ENCODE results near the gene LYPLA2. TPM values are rescaled to one million over a fixed set of nuclear protein-coding genes. Genes with fewer than 3 reads are reported as not detected.

Gene LYPLA2
- total and polyA plus RNA-seq, 2 experiments from 2014 or later = 102 to 204 TPM

- no peak for TF ChIP-seq REST (IDR thresholded peaks at IDR 0.05; ENCODE audit: unreplicated experiment)
- no peak for TF ChIP-seq JUNB (IDR thresholded peaks at IDR 0.05; ENCODE audit: unreplicated experiment)
- no peak for TF ChIP-seq ZNF114 (CRISPR knock-in tag; IDR thresholded peaks at IDR 0.05)
- TF ChIP-seq ZNF462 (CRISPR knock-in tag; IDR thresholded peaks at IDR 0.05) = no peak
- TF ChIP-seq EZH2 (IDR thresholded peaks at IDR 0.05; ENCODE audit: low read depth, unreplicated experiment) = no peak
- no peak for TF ChIP-seq ETS1 (IDR thresholded peaks at IDR 0.05)
- TF ChIP-seq NANOG (IDR thresholded peaks at IDR 0.05; ENCODE audit: borderline replicate concordance) = no peak
- TF ChIP-seq CREB1 (CRISPR knock-in tag; IDR thresholded peaks at IDR 0.05; ENCODE audit: low read depth) = no peak
- no peak for TF ChIP-seq STAT1 (IDR thresholded peaks at IDR 0.05; ENCODE audit: unreplicated experiment)
- no peak for TF ChIP-seq ZNF331 (CRISPR knock-in tag; IDR thresholded peaks at IDR 0.05; ENCODE audit: low read depth)
- TF ChIP-seq EZH2phosphoT487 (IDR thresholded peaks at IDR 0.05; ENCODE audit: unreplicated experiment) = no peak
- no peak for TF ChIP-seq POLR2AphosphoS5 (IDR thresholded peaks at IDR 0.05; ENCODE audit: low read depth)
- no peak for TF ChIP-seq CTCF (conservative IDR thresholded peaks at IDR 0.05; ENCODE audit: low read depth in 2 of 2)
- Mint-ChIP-seq H3K9me3 (no peaks in the 10 kb centered on the region; the same call in 2 of the 3 replicates), H3K27me3 (ENCODE audit: insufficient read depth, low read depth, poor library complexity) (peaks cover 5% of the 10 kb centered on the region), H3K4me1 (peaks cover under 1% of the 10 kb centered on the region; the same call in 1 of the 3 replicates), H3K27ac (no peak overlapping the region), H3K4me3 (no peak overlapping the region), H3K36me3 (ENCODE audit: low read depth) (no peaks in the 10 kb centered on the region)
- Histone ChIP-seq H2AFZ (no peak overlapping the region), H3K4me1 (ENCODE audit: insufficient read depth) (no peaks in the 10 kb centered on the region), H3K27ac (ENCODE audit: low read depth) (no peak overlapping the region), H3K4me2 (no peak overlapping the region), H3K27me3 (ENCODE audit: insufficient read depth) (no peaks in the 10 kb centered on the region), H3K36me3 (ENCODE audit: insufficient read depth) (no peaks in the 10 kb centered on the region), H3F3A (replicated peaks; ENCODE audit: low read depth) (no peaks in the 10 kb centered on the region), H4K20me1 (replicated peaks; ENCODE audit: insufficient read depth) (no peaks in the 10 kb centered on the region), H3K9me2 (ENCODE audit: insufficient read depth) (no peaks in the 10 kb centered on the region), H3K4me3 (no peak overlapping the region), H3K79me2 (replicated peaks; ENCODE audit: insufficient read depth) (no peaks in the 10 kb centered on the region)
- ATAC-seq = no peak
- DNase-seq (ENCODE audit: low spot score) = no peak
These were observed 25.4 kb downstream of the LYPLA2 start for GRCh38 chr1:23816361-23816760.
